ENCODE measurements around the gene PPP1R11.
"Not testable (repeated sequence)": the region's sequence is repeated elsewhere in the genome, so short reads cannot be mapped to it uniquely, and the experiment has no call there.

PPP1R11 gene

DNA sequence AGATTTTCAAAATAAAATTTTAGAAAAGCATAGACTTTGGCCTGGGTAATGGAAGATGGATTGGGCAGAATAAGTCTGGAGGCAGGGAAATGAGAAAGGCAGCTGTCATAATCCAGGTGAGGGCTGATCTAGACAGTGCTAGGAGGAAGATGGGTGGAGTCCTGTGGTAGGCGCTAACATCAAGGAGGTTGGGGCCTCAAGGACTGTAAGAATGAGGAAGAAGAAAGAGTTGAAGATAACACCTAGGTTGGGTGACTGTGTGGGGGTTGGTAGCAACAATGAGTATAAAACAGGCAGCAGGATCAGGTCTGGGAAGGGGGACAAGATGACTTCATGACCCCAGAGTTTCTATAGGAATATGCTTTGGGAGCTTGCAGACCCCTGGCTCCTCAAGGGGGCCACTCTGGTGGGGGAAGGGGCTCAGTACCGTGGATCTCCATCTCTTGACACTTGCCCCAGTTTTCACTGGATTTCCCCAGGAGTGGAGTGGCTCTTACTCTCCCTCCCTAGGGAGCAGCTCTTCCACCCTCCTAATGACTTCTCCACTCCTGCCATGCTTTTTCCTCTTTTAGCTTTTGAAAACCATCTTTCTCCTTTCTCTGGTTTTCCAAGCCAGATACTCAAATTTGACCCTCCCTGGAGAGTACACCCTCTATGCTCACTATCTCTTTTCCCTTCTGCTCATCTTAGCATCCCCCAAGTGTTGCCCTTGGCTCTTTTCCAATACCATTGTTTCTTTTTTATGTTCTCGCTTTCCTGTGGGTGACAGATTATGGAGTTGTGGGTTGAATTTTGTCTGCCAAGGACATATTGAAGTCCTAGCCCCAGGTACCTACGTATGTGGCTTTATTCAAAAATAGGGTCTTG, 31.1 kb downstream of the PPP1R11 start:
- DNase-seq (ENCODE audit: low spot score) = no peak

DNA sequence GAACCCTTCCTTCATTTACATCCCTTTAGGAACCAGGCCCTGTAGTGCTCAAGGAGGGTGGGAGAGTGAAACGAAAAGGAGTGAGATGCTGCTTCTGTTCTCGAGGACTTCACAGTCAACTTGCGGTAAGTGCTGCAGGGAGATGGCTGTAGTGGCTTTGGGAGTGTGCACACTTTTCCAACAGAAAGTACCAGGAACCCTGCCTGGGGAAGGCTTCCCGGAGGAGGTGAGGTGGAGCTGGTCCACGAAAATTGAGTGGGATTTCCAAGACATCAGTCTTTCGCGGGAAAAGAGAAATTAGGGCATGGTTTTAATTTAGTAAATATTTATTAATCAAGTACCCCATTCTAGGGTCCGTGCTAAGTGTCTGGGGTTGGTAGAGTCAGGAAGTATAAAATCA, 33.2 kb downstream of the PPP1R11 start:
- no peak for DNase-seq (ENCODE audit: low spot score)

DNA sequence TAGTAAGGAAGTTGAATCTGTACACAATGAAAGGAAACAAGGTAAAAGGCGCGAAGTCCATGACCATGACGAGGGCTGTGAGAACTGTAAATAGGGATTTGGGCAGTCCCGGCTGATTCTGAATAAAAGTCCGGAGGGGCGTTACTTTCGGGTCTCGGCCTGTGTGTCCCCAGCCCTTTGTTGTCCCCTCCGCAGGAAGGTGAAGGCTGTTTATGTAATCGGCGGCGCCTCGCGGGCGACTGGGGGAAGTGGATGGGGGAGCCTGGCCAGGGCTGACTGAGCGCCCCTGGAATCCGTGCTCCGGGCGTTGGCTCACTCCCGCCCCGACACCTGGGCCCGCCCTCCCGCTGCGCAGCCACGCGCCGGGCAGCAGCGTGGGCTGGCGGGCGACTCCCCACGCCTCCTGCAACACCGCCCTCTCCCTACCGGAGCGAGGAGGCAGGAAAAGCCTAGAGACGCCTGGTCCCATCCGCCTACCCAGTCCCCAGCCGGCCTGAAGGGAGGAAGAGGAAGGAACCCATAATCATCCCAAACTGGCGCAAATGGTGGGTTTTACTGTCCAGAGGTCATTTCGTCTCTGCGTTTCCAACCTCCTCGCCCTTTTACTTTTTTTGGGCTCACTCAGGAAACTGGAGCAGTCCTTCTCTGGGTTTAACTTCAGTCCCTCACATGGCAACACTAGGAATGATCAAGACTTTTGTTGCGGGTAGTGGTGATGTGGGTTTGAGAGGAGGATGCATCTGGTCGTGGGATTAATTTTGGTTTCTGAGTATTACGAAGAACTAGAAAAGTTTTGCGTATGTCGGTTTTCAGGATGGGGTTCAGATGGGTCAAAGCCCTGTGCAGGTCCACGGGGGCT, 33.8 kb downstream of the PPP1R11 start:
- peak; percentile 38 for DNase-seq (ENCODE audit: low spot score)

DNA sequence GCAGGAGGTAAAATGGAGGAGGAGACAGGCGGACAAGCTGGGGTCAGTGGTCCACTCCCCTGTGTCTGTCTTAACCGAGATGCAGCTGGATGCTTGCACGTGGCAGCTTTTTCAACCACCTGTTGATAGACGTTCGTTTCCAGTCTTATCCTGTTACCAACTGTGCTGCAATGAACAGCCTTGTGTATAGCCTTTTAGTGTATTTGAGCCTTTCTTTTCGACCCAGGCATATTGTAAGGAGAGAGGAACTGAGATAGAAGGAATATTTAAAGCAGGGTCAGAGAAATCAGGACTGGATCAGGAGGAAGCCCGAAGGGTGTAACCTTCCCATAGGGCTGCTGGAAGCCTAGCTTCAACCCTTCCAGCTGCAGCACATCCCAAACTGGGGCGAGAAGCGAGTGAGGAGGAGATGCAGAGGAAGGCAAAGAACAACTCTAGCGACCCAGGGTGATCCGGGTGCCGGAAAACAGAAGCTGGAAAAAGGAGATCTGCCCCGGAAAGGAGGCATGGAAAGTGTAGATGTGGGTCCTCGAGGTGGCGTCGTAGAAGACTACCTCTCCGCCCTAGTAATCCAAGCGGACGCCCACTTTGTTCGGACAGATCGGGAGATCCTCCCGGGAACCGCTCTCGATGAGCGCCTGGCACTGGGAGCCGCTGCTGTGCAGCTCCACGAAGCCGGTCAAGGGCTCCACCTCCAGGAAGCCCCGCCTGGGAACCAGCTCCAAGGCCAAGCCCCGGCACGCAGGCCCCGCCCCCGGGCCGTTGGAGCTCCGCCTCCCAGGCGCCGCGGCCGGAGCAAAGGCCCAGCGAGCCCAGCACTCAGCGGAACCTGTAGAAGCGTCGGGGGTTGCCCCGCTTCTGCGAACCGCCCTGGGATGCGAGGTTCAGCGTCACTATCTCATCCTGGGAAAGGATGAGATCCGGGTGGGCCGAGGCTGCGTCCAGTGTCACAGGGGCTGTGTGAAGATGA, 34.7 kb downstream of the PPP1R11 start:
- DNase-seq (ENCODE audit: low spot score) = peak; percentile 83

DNA sequence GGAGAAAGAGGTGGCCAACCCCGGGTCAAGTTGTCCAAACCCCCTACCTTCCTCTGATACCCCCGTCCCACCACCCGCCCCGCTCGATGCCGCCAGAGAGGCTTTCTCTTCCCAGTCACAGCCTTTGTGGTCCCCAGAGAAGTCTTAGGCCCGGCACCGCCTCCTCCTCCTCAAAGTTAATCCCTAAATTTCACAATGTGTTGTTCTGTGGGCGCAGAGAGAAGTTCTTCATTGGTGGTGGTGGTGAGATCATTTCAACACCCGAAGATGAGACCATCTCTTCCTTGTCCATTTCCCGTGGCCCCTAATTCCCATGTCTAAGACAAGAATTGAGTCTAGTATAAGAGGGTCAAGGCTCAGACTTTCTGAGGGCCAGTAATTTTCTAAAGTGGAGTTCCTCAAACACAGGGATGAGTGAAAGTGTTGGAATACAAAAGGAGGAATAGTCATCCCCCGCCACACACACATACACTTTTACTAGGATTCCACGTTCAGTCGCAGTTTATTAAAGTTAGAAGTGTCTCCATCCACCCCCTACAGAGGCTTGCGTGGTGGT, 35.5 kb downstream of the PPP1R11 start:
- no peak for DNase-seq (ENCODE audit: low spot score)

DNA sequence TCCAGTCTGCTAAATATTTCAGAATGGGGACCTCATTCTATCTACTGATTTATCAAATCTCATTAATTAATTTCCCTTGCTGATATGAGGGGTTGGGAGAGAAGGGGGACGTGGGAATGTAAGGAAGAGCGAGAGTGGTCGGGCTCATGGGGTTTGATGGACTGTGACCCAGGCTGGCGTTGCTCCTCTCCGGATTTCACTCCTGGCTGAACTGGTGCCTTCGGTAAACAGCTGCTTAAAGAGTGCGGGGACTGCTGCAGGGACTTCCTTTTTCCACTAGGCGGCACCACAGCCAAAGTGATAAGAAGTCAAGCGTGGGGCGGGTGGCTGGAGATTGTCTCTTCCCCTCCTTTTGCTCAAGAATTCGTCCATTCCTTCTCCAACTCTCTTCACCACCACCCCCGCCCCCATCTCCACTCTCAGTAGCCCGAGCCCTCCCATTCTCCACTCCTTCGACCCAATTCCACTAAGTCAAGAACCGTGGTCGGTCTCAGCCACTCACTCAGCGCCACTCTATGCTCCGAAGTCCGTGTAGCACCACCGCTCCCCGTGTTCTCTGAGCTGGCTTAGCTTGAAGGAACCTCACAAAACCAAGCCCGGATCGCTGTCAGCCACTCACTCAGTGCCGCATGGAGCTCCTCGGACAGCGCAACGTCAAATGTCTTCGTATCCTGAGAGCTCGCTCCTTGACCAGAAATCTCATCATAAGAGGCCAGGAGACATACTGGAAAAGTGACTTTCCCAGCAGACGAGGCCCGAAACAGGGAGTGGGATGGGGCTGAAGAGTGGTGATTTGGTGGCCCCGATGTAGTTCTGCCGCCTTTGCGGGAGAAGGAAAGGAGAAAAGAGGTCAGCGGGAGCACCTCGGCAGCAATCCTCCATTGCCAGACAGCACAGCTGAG, 36.2 kb downstream of the PPP1R11 start:
- DNase-seq (ENCODE audit: low spot score) = peak; percentile 88

DNA sequence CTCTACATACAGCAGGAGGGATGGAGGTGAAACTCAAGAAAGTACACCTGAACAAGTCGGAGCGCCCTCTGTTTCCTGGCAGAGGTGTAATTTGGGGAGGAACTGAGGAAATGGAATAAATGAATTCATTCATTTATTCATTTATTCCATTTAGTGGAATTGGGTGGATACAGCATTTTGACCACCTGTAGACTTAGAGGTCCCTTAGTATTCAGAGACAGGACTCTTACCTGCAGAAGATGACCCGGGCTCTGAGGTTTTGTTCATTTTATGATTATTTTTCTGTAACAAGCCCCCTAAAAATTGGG, 36.8 kb downstream of the PPP1R11 start:
- DNase-seq (ENCODE audit: low spot score) = no peak

DNA sequence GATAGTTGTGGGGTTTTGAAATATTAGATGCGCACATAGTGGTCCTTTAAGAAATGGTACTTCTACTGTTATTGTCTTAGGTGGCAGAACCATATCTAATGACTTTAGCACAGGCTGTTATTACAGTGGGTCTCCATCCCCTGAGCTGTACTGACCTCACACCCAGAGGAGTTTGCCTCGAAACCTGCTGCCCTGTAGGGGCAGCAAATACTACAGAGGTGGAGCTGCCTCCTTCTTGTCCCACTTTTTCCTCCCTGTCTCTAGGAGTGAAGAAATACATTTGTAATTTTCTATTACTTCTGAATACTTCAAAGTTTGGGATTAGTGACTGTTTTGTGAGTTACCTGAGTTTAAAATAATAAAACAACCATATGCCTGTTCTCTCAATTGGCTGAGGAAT, 37.7 kb downstream of the PPP1R11 start:
- no peak for DNase-seq (ENCODE audit: low spot score)

DNA sequence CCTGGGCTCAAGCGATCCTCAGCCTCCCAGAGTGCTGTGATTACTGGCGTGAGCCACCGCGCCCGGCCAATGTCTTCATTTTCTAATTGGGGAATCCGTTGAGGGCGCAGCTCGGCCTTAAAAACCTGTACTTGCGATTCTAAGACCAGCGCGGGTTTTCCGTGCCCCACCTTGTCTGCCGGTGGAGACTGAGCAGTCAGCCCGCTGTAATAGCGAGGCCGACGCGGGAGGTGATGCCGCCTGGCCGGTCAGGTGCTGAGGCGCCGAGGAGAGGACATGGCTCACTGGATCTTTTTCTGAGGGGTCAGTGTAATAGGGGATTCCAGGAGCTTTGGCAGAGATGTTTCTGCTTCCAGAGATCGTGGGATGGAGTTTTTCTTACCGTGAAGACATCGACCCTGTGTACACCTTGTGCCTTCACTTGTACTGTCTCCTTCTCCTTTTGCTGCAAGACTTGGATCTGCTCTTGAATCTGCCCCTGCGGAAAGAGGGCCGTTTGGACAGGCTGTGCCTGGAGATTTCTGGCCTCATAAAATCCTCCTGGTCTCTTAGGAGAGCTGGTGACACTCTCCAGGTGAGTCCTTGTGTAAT, 44.4 kb downstream of the PPP1R11 start:
- DNase-seq (ENCODE audit: low spot score) = no peak

DNA sequence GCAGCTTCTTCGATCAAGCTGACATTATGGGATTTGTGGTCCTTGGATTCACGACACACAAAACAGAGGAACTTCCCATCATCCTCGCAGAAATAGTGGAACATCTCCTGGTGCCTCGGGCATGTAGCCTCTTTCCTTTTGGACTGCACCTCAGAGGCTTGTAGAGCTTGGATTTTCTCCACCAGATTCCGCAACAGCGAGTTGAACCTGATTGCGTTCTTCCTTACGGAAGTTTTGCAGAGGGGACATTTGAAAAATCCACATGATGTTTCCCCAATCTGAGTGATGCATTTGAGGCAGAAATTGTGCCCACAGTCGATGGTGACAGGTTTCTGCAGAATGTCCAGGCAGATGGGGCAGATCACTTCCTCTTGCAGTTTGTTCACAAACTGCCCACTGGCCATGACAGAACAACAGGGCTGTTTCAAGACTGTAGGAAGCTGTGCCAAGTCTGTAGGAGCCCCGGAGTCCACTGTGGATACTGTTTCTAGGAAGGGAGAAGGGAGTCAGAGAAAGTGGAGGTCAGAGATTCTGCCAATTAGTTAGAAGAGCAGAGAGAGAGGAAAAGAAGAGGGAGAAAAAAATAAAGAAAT, 45.5 kb downstream of the PPP1R11 start:
- no peak for DNase-seq (ENCODE audit: low spot score)

DNA sequence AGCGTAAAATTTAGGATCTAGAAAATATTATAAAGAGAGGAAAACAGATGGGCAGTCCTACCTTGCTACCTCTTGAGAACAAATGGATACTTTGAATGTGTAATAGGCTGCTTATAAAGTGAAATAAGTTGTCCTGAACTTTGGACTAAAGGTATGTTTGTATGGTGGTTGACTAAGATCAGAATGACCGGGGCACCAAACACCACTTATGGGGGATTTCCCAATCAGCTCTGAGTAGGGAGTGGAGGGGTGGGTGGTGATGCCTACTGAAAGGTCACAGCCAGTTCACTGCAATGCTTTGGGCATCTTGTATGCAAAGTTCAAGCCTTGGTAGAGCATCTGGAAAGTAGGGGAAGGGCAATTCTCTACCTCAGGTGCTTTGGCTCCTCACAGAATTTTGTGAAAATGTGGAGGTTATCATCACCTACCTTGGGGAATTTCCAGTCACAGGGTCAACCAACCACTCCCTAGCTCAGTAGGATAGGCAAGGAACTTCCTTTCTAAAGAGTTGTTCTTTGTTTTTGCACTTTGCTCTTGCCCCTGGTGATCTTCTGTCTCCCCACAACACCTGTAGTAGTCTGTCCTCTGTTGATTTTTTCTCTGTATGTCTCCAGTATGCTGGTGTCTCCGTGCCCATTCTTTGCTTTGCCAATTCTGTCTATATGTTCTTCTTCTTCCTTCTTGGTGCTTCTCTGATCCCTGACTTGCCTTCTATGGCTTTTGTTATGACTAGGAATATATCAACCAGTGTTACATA, 46.2 kb downstream of the PPP1R11 start, which contains the start of gene TRIM31:
TSS of gene TRIM31 (minus strand) at position 88 of the 757 bp plus-strand sequence. CDS start 285 bp downstream, outside the sequence.
- DNase-seq (ENCODE audit: low spot score) = no peak

DNA sequence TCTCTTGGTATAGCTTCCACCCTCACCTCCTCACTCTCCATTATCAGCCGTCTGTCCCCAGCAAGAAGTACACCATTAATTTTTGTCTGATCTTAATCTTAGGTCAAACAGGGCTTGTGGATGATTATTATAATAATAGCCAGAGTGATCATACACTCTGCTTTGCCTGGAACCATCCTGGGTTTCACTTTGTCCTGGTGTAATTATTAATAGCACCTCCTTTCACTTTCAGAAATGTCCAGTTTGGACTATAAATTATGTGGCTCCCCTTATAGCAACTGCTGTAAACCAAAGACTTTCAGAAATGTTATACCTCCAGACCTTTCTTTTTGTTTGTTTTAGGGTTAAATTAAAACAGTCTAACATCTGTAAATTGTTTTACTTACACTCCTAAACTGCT, 46.8 kb downstream of the PPP1R11 start:
- no peak for DNase-seq (ENCODE audit: low spot score)

DNA sequence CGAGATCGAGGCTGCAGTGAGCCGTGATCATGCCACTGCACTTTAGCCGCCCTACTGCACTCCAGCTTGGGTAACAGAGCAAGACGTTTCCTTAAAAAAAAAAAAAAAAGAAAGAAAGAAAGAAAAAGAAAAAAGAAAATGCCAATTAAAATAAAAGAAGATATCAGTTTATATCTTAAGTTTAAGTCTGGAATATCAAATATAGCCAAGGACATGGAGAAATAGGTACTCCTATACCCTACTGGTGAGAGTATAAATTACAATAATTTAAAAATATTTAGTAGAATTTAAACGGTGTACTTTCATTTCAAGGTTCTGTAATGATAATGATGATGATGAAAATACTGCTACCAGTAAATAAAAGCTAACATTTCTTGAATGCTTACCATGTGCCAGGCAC, 49.7 kb downstream of the PPP1R11 start:
- no peak for DNase-seq (ENCODE audit: low spot score)

DNA sequence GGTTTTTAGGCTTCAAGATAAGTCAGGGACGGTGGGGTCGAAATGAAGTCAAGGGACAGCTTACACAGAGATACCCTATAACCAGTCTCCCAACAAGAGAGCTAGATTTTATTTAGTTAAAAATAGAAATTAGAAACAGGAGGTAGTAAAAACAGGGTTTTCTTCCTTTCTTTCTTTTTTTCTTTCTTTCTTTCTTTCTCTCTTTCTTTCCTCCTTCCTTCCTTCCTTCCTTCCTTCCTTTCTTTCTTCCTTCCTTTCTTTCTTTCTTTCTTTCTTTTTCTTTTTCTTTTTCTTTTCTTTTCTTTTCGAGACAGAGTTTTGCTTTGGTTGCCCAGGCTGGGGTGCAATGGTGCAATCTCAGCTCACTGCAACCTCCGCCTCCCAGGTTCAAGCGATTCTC, 51.7 kb downstream of the PPP1R11 start:
- not testable (repeated sequence) for DNase-seq (ENCODE audit: low spot score)
